Keratinocyte (primary cell): ENCODE measurements around the gene TUT4. TPM values are rescaled to one million over a fixed set of nuclear protein-coding genes. Genes with fewer than 3 reads are reported as not detected.

Experiments
- DNase-seq: peaks from one replicate; pipeline ENCODE4 v3.0.0-alpha.2; 2011; ENCODE audit warnings: low read depth, missing footprints, low spot score
- FAIRE-seq: peaks from 2 replicates; lab custom pipeline; 2011; peaks lifted over from hg19 to GRCh38; lab: Jason Lieb, UNC
- H2AFZ ChIP-seq: 2 replicates; pipeline ENCODE4 v1.6.0; 2012; ENCODE audit warnings: low read length, control low read depth, inconsistent platforms; ENCODE audit not compliant: control insufficient read depth
- H3K27ac ChIP-seq: 2 replicates; pipeline ENCODE4 v1.5.1; 2011; ENCODE audit warnings: low read length; ENCODE audit not compliant: control insufficient read depth, insufficient read depth
- H3K27me3 ChIP-seq: 3 replicates; pipeline ENCODE4 v1.6.0; 2011; ENCODE audit warnings: low read length; ENCODE audit not compliant: control insufficient read depth, insufficient read depth; ENCODE audit errors: extremely low read depth
- H3K36me3 ChIP-seq, 2 experiments: 2 replicates in 1 of 2; 3 replicates in 1 of 2; pipeline ENCODE4 v1.5.1; 2011; ENCODE audit warnings: low read length in 2 of 2, mild to moderate bottlenecking in 1 of 2; ENCODE audit not compliant: control insufficient read depth in 2 of 2, insufficient read depth in 2 of 2; ENCODE audit errors: extremely low read depth in 1 of 2
- H3K4me1 ChIP-seq: 3 replicates; pipeline ENCODE4 v1.5.1; 2011; ENCODE audit warnings: low read length; ENCODE audit not compliant: control insufficient read depth, insufficient read depth; ENCODE audit errors: extremely low read depth
- H3K4me2 ChIP-seq: 3 replicates; pipeline ENCODE4 v1.6.0; 2011; ENCODE audit warnings: low read depth, low read length; ENCODE audit not compliant: control insufficient read depth, insufficient read depth; ENCODE audit errors: extremely low read depth
- H3K4me3 ChIP-seq, 3 experiments: fragments of 200-600 bp in 1 of 3; sonication (generic) in 1 of 3; 2 replicates in 2 of 3; 3 replicates in 1 of 3; pipeline ENCODE4 v1.5.1; 2011 to 2016; ENCODE audit warnings: low read length in 3 of 3, mild to moderate bottlenecking in 3 of 3, control low read depth in 2 of 3, inconsistent platforms in 1 of 3, low read depth in 1 of 3, mixed read lengths in 1 of 3, mixed run types in 1 of 3, moderate library complexity in 1 of 3; ENCODE audit not compliant: control insufficient read depth in 2 of 3, insufficient read depth in 2 of 3; ENCODE audit errors: extremely low read depth in 1 of 3
- H3K79me2 ChIP-seq: 2 replicates; pipeline ENCODE4 v1.6.0; 2012; ENCODE audit warnings: low read length; ENCODE audit not compliant: control insufficient read depth, insufficient read depth
- H3K9ac ChIP-seq: 3 replicates; pipeline ENCODE4 v1.6.0; 2011; ENCODE audit warnings: low read length; ENCODE audit not compliant: control insufficient read depth, insufficient read depth; ENCODE audit errors: extremely low read depth
- H3K9me1 ChIP-seq: 3 replicates; pipeline ENCODE4 v1.6.0; 2011; ENCODE audit warnings: low read length; ENCODE audit not compliant: control insufficient read depth, insufficient read depth; ENCODE audit errors: extremely low read depth
- H3K9me3 ChIP-seq: 2 replicates; pipeline ENCODE4 v1.5.1; 2012; ENCODE audit warnings: low read depth, low read length; ENCODE audit not compliant: control insufficient read depth
- H4K20me1 ChIP-seq: 3 replicates; pipeline ENCODE4 v1.6.0; 2011; ENCODE audit warnings: low read length; ENCODE audit not compliant: control insufficient read depth, insufficient read depth; ENCODE audit errors: extremely low read depth
- CTCF ChIP-seq, 3 experiments: IDR thresholded peaks in 1 of 3; conservative IDR thresholded peaks in 1 of 3; optimal IDR thresholded peaks in 1 of 3; 2 replicates in 2 of 3; 3 replicates in 1 of 3; pipeline versions ENCODE3 to v1.5.1; 2011; ENCODE audit warnings: low read length in 3 of 3, mild to moderate bottlenecking in 3 of 3, moderate library complexity in 2 of 3, control low read depth in 1 of 3, inconsistent platforms in 1 of 3; ENCODE audit not compliant: insufficient read depth in 2 of 3; ENCODE audit errors: extremely low read depth in 1 of 3
- EZH2 ChIP-seq: IDR thresholded peaks from one replicate; pipeline ENCODE4 v1.6.1; 2012; ENCODE audit warnings: inconsistent platforms, mild to moderate bottlenecking, low read length, moderate library complexity
- dilution Hi-C: fragments of 300-500 bp; cut with MboI; formaldehyde crosslinking; loops from one replicate; pipeline ENCODE4 v1.7.0; 2020; ENCODE audit warnings: low sequenced_read_pairs; ENCODE audit not compliant: extremely low pct_ligation_motif_present
- polyA plus RNA-seq, 5 experiments: library from polyadenylated mRNA; depleted of rRNA in 3 of 5; stranded (reverse) in 3 of 5; stranded (forward) in 1 of 5; unstranded in 1 of 5; fragments of >200 nt; gene quantifications; 1 replicate in 1 of 5; 2 replicates in 3 of 5; 3 replicates in 1 of 5; pipeline versions ENCODE4 v1.2.1 to v1.2.3, GENCODE V29; 2011 to 2012; ENCODE audit warnings: missing spikeins in 2 of 5, low read depth in 1 of 5, low replicate concordance in 1 of 5

The TUT4 gene
- polyA plus RNA-seq, 1 donor (not counting 4 experiments of a cell fraction or from before 2014, with no cell fraction given): 27.5 TPM

- Histone ChIP-seq H3K9me3 (no peaks in the 10 kb centered on the region), H3K9ac (no peak overlapping the region), H3K9me1 (no peaks in the 10 kb centered on the region), H3K4me2 (no peak overlapping the region), H2AFZ (no peak overlapping the region), H3K79me2 (no peaks in the 10 kb centered on the region), H3K27ac (no peak overlapping the region), H3K36me3 (no peaks in the 10 kb centered on the region), H3K4me3 (no peak overlapping the region), H4K20me1 (no peaks in the 10 kb centered on the region), H3K4me1 (peaks cover 13% of the 10 kb centered on the region), H3K27me3 (peaks cover 5% of the 10 kb centered on the region)
- FAIRE-seq (no peak), DNase-seq (no peak)
- TF ChIP-seq EZH2 (no peak), CTCF (optimal IDR thresholded peaks at IDR 0.05 in 1 of 3, IDR thresholded peaks at IDR 0.05 in 1 of 3, conservative IDR thresholded peaks at IDR 0.05 in 1 of 3; ENCODE audit: extremely low read depth in 1 of 3, insufficient read depth in 2 of 3, low read length in 3 of 3) (no peak)
- dilution Hi-C loops: no loop called here
These were observed 19.5 kb upstream of the TUT4 start for GRCh38 chr1:52572387-52572786.

- no peak for TF ChIP-seq CTCF (optimal IDR thresholded peaks at IDR 0.05 in 1 of 3, IDR thresholded peaks at IDR 0.05 in 1 of 3, conservative IDR thresholded peaks at IDR 0.05 in 1 of 3; ENCODE audit: extremely low read depth in 1 of 3, insufficient read depth in 2 of 3, low read length in 3 of 3)
- TF ChIP-seq EZH2: no peak
- Histone ChIP-seq H3K79me2 (no peaks in the 10 kb centered on the region), H4K20me1 (no peaks in the 10 kb centered on the region), H3K4me1 (peaks cover 13% of the 10 kb centered on the region), H3K9ac (no peak overlapping the region), H3K9me1 (no peaks in the 10 kb centered on the region), H3K27me3 (peaks cover 5% of the 10 kb centered on the region), H3K27ac (no peak overlapping the region), H3K9me3 (no peaks in the 10 kb centered on the region), H2AFZ (no peak overlapping the region), H3K4me3 (no peak overlapping the region), H3K4me2 (no peak overlapping the region), H3K36me3 (no peaks in the 10 kb centered on the region)
- DNase-seq (no peak), FAIRE-seq (no peak)
- dilution Hi-C loops: no loop called here
These were observed 18.9 kb upstream of the TUT4 start for GRCh38 chr1:52571783-52572182.
